Parathyroid adenoma (tissue), 2 donors: Measurements from ENCODE around the gene SERTAD4.

Experiments
- H2AFZ ChIP-seq: fragments of 300-600 bp; sonication (generic); one replicate; pipeline ENCODE4 v1.7.0; 2017; ENCODE audit warnings: antibody characterized with exemption, mild to moderate bottlenecking
- H3K27ac ChIP-seq: fragments of 300-600 bp; sonication (generic); one replicate; pipeline ENCODE4 v1.7.0; 2017
- H3K27me3 ChIP-seq: fragments of 300-600 bp; sonication (generic); one replicate; pipeline ENCODE4 v1.7.0; 2017; ENCODE audit warnings: low read length; ENCODE audit not compliant: control insufficient read depth, insufficient read depth
- H3K36me3 ChIP-seq: fragments of 300-600 bp; sonication (generic); one replicate; pipeline ENCODE4 v1.7.0; 2017; ENCODE audit warnings: low read length; ENCODE audit not compliant: control insufficient read depth, insufficient read depth
- H3K4me1 ChIP-seq: fragments of 300-600 bp; sonication (generic); one replicate; pipeline ENCODE4 v1.7.0; 2017; ENCODE audit warnings: control low read depth
- H3K4me2 ChIP-seq: fragments of 300-600 bp; sonication (generic); one replicate; pipeline ENCODE4 v1.7.0; 2017; ENCODE audit warnings: low read length
- H3K4me3 ChIP-seq: fragments of 300-600 bp; sonication (generic); one replicate; pipeline ENCODE4 v1.7.0; 2017; ENCODE audit warnings: low read depth, low read length
- H3K79me2 ChIP-seq: fragments of 300-600 bp; sonication (generic); one replicate; pipeline ENCODE4 v1.7.0; 2017; ENCODE audit warnings: control low read depth
- H3K9ac ChIP-seq: fragments of 300-600 bp; sonication (generic); one replicate; pipeline ENCODE4 v1.7.0; 2017; ENCODE audit warnings: mild to moderate bottlenecking
- H3K9me3 ChIP-seq: fragments of 300-600 bp; sonication (generic); one replicate; pipeline ENCODE4 v1.7.0; 2017; ENCODE audit warnings: low read length; ENCODE audit not compliant: control insufficient read depth
- CTCF ChIP-seq: fragments of 300-600 bp; sonication (generic); IDR thresholded peaks from one replicate; pipeline ENCODE4 v1.7.0; 2017; ENCODE audit warnings: antibody characterized with exemption, mild to moderate bottlenecking
- donor health status: primary hyperparathyroidism.

The SERTAD4 gene

GRCh38 chr1:210294999-210295745 lies 62.6 kb downstream of the SERTAD4 start:
- no peaks in the 10 kb centered on the region for H3K9me3 ChIP-seq
- peak overlapping the region; percentile 42 for H3K27ac ChIP-seq
- peaks cover 7% of the 10 kb centered on the region for H3K4me1 ChIP-seq
- H3K79me2 ChIP-seq = no peaks in the 10 kb centered on the region
- H3K9ac ChIP-seq = no peak overlapping the region
- no peaks in the 10 kb centered on the region for H3K27me3 ChIP-seq
- no peak overlapping the region for H3K4me3 ChIP-seq
- TF ChIP-seq CTCF = no peak
- H3K4me2 ChIP-seq = no peak overlapping the region
- peak overlapping the region; percentile 60 for H2AFZ ChIP-seq
- H3K36me3 ChIP-seq = no peaks in the 10 kb centered on the region
